Activated T-cell treated with anti-CD3 and anti-CD28 coated beads for 1 hour (primary cell): ENCODE data around the gene ELAVL1.

ENCODE experiments used
- DNase-seq: peaks from one replicate; pipeline ENCODE4 v3.0.0-alpha.2; 2020; ENCODE audit warnings: low read depth

ELAVL1 gene

DNA sequence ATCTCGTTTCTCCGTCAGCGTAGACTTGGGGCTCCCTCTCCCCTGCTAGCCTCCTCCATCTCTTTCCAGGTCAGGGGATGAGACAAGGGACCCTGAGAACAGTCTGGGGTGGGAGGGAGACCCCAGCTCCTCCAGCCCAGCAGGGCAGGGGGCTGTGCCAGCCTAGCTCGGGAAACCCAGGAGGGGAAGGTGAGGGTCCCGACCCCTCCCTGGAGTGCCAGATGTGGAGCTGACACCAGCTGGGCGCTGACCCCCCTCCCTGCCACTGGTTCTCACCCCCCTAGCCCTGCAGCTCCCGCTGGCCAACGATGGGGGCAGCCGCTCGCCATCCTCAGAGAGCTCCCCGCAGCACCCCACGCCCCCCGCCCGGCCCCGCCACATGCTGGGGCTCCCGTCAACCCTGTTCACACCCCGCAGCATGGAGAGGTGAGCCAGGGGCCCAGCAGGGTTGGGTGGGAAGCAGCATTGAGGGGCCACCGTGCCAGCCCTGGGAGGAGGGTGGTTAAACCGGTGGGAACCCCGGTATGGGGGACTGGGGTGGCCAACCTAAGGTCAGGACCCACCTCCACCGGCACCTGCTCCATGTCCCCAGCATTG lies 95.9 kb downstream of the ELAVL1 start:
- DNase-seq = no peak

DNA sequence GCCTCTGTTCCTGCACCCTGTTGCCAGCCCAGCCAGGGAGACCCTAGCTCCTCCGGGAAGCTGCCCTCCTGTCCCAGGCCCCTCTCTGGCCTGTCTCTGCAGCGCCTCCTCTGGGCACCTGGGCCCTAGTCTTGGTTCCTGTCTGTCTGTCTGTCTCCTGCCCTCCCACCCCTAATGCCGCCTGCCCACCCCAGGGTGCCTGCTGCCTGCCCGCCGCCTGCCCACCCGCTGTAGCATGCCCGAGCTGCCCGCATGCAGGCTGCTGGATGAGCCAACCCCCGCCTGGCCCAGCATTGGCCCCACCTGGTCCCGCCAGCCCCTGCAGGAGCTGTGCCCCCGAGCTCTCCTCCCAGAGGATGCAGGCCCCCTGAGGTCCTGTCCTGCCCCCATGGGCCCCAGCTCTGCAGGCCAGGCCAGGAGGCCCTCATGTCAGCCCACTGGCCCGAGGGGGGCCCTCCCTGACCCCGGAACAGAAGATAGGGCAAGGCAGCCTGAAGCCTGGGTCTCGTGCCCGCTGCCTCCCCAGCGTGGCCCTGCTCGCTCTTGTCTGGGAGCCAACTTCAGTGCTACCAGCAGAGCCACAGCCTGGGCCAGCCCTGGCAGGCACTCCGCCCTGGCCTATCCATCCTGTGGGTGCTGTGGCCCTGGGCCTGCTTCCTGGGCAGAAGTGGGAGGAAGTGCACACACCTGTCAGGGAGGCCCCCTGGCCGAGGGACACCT lies 96.5 kb downstream of the ELAVL1 start:
- no peak for DNase-seq
